HEK293 (cell line): ENCODE data around the gene SLC9A5.

Source experiments
- CTCF ChIA-PET: fragments of 350-600 bp; formaldehyde crosslinking; extraction: SDS; loops from one replicate; lab custom pipeline; 2021; ENCODE audit warnings: antibody characterized with exemption; lab: Yijun Ruan, JAX
- POLR2A ChIA-PET: fragments of 300-600 bp; formaldehyde crosslinking; extraction: SDS; loops from one replicate; lab custom pipeline; 2020; ENCODE audit warnings: antibody characterized with exemption, inconsistent platforms; lab: Yijun Ruan, JAX
- H3K27ac ChIP-seq: fragments of 200-500 bp; sonication (Bioruptor generic); 2 replicates; pipeline ENCODE4 v1.5.1; 2014; ENCODE audit warnings: low read depth, low read length, control low read depth, inconsistent platforms; ENCODE audit errors: extremely low read depth
- H3K36me3 ChIP-seq, 2 experiments: fragments of 200-500 bp in 1 of 2; sonication (Bioruptor generic) in 1 of 2; 1 replicate in 1 of 2; 2 replicates in 1 of 2; pipeline ENCODE4 v1.5.1; 2014 to 2017; ENCODE audit warnings: inconsistent platforms in 2 of 2, low read length in 2 of 2; ENCODE audit not compliant: control insufficient read depth in 2 of 2, insufficient read depth in 1 of 2
- H3K4me1 ChIP-seq: fragments of 200-500 bp; sonication (Bioruptor generic); 2 replicates; pipeline ENCODE4 v1.5.1; 2014; ENCODE audit warnings: mild to moderate bottlenecking, low read length, inconsistent platforms; ENCODE audit not compliant: control insufficient read depth, insufficient read depth
- H3K4me3 ChIP-seq: 2 replicates; pipeline ENCODE4 v1.5.1; 2011; ENCODE audit warnings: low read depth, mild to moderate bottlenecking, control low read depth, low read length, moderate library complexity
- H3K9me3 ChIP-seq: fragments of 200-500 bp; sonication (Bioruptor generic); 2 replicates; pipeline ENCODE4 v1.5.1; 2014; ENCODE audit warnings: low read depth, low read length, inconsistent platforms; ENCODE audit not compliant: control insufficient read depth, insufficient read depth
- EGR2 ChIP-seq: fragments of 450-650 bp; formaldehyde crosslinking; IDR thresholded peaks from 2 replicates; pipeline ENCODE4 v1.5.1; 2016; ENCODE audit warnings: low read depth, missing biosample characterization, missing genetic modification characterization
- HOXC10 ChIP-seq: sonication (generic); formaldehyde crosslinking; IDR thresholded peaks from 2 replicates; pipeline ENCODE4 v1.8.1; 2023; ENCODE audit warnings: mild to moderate bottlenecking, missing genetic modification reagents
- MZF1 ChIP-seq: fragments of 450-650 bp; formaldehyde crosslinking; IDR thresholded peaks from 2 replicates; pipeline ENCODE4 v1.5.1; 2017; ENCODE audit warnings: missing biosample characterization, missing genetic modification characterization, borderline replicate concordance
- YY2 ChIP-seq: fragments of 450-650 bp; formaldehyde crosslinking; IDR thresholded peaks from 2 replicates; pipeline ENCODE4 v1.5.1; 2016; ENCODE audit warnings: missing biosample characterization, missing genetic modification characterization
- ZBTB17 ChIP-seq: fragments of 450-650 bp; formaldehyde crosslinking; IDR thresholded peaks from 2 replicates; pipeline ENCODE4 v1.5.1; 2016; ENCODE audit warnings: missing biosample characterization, missing genetic modification characterization
- ZFP3 ChIP-seq: fragments of 450-650 bp; formaldehyde crosslinking; IDR thresholded peaks from 2 replicates; pipeline ENCODE4 v1.5.1; 2016; ENCODE audit warnings: low read depth, missing biosample characterization, missing genetic modification characterization
- ZFP41 ChIP-seq: fragments of 450-650 bp; formaldehyde crosslinking; IDR thresholded peaks from 2 replicates; pipeline ENCODE4 v1.5.1; 2016; ENCODE audit warnings: missing biosample characterization, missing genetic modification characterization, borderline replicate concordance
- ZNF138 ChIP-seq: fragments of 450-650 bp; formaldehyde crosslinking; IDR thresholded peaks from 2 replicates; pipeline ENCODE4 v1.5.1; 2016; ENCODE audit warnings: missing biosample characterization, missing genetic modification characterization, borderline replicate concordance
- ZNF146 ChIP-seq: fragments of 450-650 bp; formaldehyde crosslinking; IDR thresholded peaks from 2 replicates; pipeline ENCODE4 v1.5.1; 2016; ENCODE audit warnings: missing biosample characterization, missing genetic modification characterization
- ZNF16 ChIP-seq: fragments of 450-650 bp; formaldehyde crosslinking; IDR thresholded peaks from 2 replicates; pipeline ENCODE4 v1.5.1; 2016; ENCODE audit warnings: low read depth, missing biosample characterization, missing genetic modification characterization
- ZNF184 ChIP-seq: fragments of 450-650 bp; IDR thresholded peaks from 2 replicates; pipeline ENCODE4 v1.5.1; 2018; ENCODE audit warnings: missing biosample characterization, mild to moderate bottlenecking, missing genetic modification characterization
- ZNF239 ChIP-seq: fragments of 450-650 bp; formaldehyde crosslinking; IDR thresholded peaks from 2 replicates; pipeline ENCODE4 v1.5.1; 2016; ENCODE audit warnings: missing biosample characterization, missing genetic modification characterization
- ZNF280C ChIP-seq: fragments of 450-650 bp; formaldehyde crosslinking; IDR thresholded peaks from 2 replicates; pipeline ENCODE4 v1.5.1; 2016; ENCODE audit warnings: missing biosample characterization, missing genetic modification characterization
- ZNF341 ChIP-seq: fragments of 450-650 bp; formaldehyde crosslinking; IDR thresholded peaks from 2 replicates; pipeline ENCODE4; 2016; ENCODE audit warnings: low read depth, missing biosample characterization, missing genetic modification characterization
- ZNF513 ChIP-seq: fragments of 450-650 bp; IDR thresholded peaks from 2 replicates; pipeline ENCODE4 v1.5.1; 2018; ENCODE audit warnings: missing biosample characterization, missing genetic modification characterization
- ZNF596 ChIP-seq: fragments of 450-650 bp; IDR thresholded peaks from 2 replicates; pipeline ENCODE4 v1.5.0; 2018; ENCODE audit warnings: missing biosample characterization, mild to moderate bottlenecking, missing genetic modification characterization, moderate library complexity
- ZNF610 ChIP-seq: fragments of 450-650 bp; formaldehyde crosslinking; IDR thresholded peaks from 2 replicates; pipeline ENCODE4 v1.5.1; 2016; ENCODE audit warnings: missing biosample characterization, missing genetic modification characterization, borderline replicate concordance
- ZNF639 ChIP-seq: fragments of 450-650 bp; formaldehyde crosslinking; IDR thresholded peaks from 2 replicates; pipeline ENCODE4 v1.5.1; 2016; ENCODE audit warnings: missing biosample characterization, missing genetic modification characterization
- ZNF670 ChIP-seq: fragments of 450-650 bp; formaldehyde crosslinking; IDR thresholded peaks from 2 replicates; pipeline ENCODE4 v1.5.1; 2016; ENCODE audit warnings: missing biosample characterization, missing genetic modification characterization, low read depth
- TF ChIP-seq, protein P1 (sequence below): fragments of 450-650 bp; formaldehyde crosslinking; IDR thresholded peaks from 2 replicates; pipeline ENCODE4 v1.5.1; 2017; ENCODE audit warnings: missing biosample characterization, missing genetic modification characterization
- TF ChIP-seq, protein P2 (sequence below): fragments of 450-650 bp; formaldehyde crosslinking; IDR thresholded peaks from 2 replicates; pipeline ENCODE4 v1.5.1; 2016; ENCODE audit warnings: missing biosample characterization, missing genetic modification characterization

The SLC9A5 gene

DNA sequence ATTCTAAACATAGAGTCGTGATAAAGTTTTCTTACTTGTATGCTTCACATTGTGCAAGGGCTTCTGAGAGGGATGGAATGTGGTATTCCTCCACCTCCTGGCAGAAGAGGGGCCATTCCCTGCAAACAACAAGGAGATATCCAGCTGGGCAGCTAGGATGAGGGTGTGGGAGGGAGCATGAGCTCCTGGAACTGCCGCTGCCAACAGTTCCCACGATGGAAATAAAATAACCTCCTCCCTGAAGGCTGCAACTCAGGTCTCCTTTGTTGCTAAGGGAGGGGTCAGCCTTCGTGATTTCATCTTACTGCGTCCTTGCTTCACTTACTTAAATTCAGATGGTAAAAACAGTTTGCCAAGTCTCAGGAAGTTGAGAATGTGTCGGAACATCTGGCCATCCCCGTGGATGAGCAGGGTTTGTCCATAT lies 46.2 kb downstream of the SLC9A5 start:
- POLR2A ChIA-PET = no interaction called here
- Histone ChIP-seq H3K4me3 (no peak overlapping the region), H3K9me3 (no peaks in the 10 kb centered on the region), H3K4me1 (no peaks in the 10 kb centered on the region), H3K27ac (no peak overlapping the region), H3K36me3 (no peaks in the 10 kb centered on the region)
- TF ChIP-seq ZNF16 (tag by site-specific recombination) = no peak
- TF ChIP-seq ZNF610 (tag by site-specific recombination) = no peak
- TF ChIP-seq ZNF341 (tag by site-specific recombination) = peak; percentile 28
- TF ChIP-seq YY2 = no peak
- no peak for TF ChIP-seq ZNF596 (tag by site-specific recombination)
- no peak for TF ChIP-seq ZNF239 (tag by site-specific recombination)
- CTCF ChIA-PET = interaction anchor here (0.6 to 1.0 kb wide), 3 partner anchors 11 to 34 kb away, joined by 3 to 6 read pairs (median 3); no protein-coding TSS in a partner anchor

- no peak for TF ChIP-seq ZNF280C (tag by site-specific recombination)
- TF ChIP-seq, protein P1, sequence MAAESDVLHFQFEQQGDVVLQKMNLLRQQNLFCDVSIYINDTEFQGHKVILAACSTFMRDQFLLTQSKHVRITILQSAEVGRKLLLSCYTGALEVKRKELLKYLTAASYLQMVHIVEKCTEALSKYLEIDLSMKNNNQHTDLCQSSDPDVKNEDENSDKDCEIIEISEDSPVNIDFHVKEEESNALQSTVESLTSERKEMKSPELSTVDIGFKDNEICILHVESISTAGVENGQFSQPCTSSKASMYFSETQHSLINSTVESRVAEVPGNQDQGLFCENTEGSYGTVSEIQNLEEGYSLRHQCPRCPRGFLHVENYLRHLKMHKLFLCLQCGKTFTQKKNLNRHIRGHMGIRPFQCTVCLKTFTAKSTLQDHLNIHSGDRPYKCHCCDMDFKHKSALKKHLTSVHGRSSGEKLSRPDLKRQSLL (tag by site-specific recombination) = 0 out of 2 replicates have a peak, but pooled peaks have one; percentile 40
- 0 out of 2 replicates have a peak, but pooled peaks have one; percentile 10 for TF ChIP-seq EGR2 (tag by site-specific recombination)
- TF ChIP-seq ZNF184 (tag by site-specific recombination) = no peak
- no peak for TF ChIP-seq ZFP41 (tag by site-specific recombination)
- H3K9me3 ChIP-seq = no peaks in the 10 kb centered on the region
- H3K27ac ChIP-seq = no peak overlapping the region
- H3K4me3 ChIP-seq = no peak overlapping the region
- no peaks in the 10 kb centered on the region for H3K4me1 ChIP-seq
- ChIA-PET CTCF (interaction anchor here (0.6 to 3.7 kb wide), 4 partner anchors 11 to 97 kb away, joined by 3 to 26 read pairs (median 4); no protein-coding TSS in a partner anchor), POLR2A (interaction anchor here (1.2 kb wide), 1 partner anchor 15 kb away, joined by 5 read pairs; no protein-coding TSS in a partner anchor)
- H3K36me3 ChIP-seq = no peaks in the 10 kb centered on the region
Observed at GRCh38 chr16:67296420-67296819, 47.6 kb downstream of the SLC9A5 start.

- Histone ChIP-seq H3K4me3 (no peak overlapping the region), H3K4me1 (no peaks in the 10 kb centered on the region), H3K27ac (no peak overlapping the region), H3K9me3 (no peaks in the 10 kb centered on the region), H3K36me3 (no peaks in the 10 kb centered on the region)
- ChIA-PET POLR2A (no interaction called here), CTCF (interaction anchor here (3.7 kb wide), 1 partner anchor 13 kb away, joined by 26 read pairs; no protein-coding TSS in a partner anchor)
- no peak for TF ChIP-seq ZNF138 (tag by site-specific recombination)
- TF ChIP-seq ZFP3 = no peak
- no peak for TF ChIP-seq MZF1 (tag by site-specific recombination)
- TF ChIP-seq, protein P1 (tag by site-specific recombination) = no peak
- no peak for TF ChIP-seq ZBTB17 (tag by site-specific recombination)
- no peak for TF ChIP-seq ZNF513 (tag by site-specific recombination)
- no peak for TF ChIP-seq ZNF670
- TF ChIP-seq, protein P2, sequence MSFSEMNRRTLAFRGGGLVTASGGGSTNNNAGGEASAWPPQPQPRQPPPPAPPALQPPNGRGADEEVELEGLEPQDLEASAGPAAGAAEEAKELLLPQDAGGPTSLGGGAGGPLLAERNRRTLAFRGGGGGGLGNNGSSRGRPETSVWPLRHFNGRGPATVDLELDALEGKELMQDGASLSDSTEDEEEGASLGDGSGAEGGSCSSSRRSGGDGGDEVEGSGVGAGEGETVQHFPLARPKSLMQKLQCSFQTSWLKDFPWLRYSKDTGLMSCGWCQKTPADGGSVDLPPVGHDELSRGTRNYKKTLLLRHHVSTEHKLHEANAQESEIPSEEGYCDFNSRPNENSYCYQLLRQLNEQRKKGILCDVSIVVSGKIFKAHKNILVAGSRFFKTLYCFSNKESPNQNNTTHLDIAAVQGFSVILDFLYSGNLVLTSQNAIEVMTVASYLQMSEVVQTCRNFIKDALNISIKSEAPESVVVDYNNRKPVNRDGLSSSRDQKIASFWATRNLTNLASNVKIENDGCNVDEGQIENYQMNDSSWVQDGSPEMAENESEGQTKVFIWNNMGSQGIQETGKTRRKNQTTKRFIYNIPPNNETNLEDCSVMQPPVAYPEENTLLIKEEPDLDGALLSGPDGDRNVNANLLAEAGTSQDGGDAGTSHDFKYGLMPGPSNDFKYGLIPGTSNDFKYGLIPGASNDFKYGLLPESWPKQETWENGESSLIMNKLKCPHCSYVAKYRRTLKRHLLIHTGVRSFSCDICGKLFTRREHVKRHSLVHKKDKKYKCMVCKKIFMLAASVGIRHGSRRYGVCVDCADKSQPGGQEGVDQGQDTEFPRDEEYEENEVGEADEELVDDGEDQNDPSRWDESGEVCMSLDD = no peak
- TF ChIP-seq HOXC10 (CRISPR knock-in tag) = no peak
- no peak for TF ChIP-seq ZNF146 (tag by site-specific recombination)
- TF ChIP-seq ZNF639 (tag by site-specific recombination) = no peak
Observed at GRCh38 chr16:67298277-67298676, 49.5 kb downstream of the SLC9A5 start.
